Endodermal cell (in vitro differentiated cells): ENCODE results near the gene GTSF1L. TPM values are rescaled to one million over a fixed set of nuclear protein-coding genes. Genes with fewer than 3 reads are reported as not detected.

Experiments
- DNase-seq: peaks from one replicate; pipeline ENCODE4 v3.0.0-alpha.2; 2017
- H3K27ac ChIP-seq: 2 replicates; pipeline ENCODE4 v1.5.1; 2013; ENCODE audit warnings: mild to moderate bottlenecking, low read depth, low read length, moderate library complexity
- H3K27me3 ChIP-seq: 2 replicates; pipeline ENCODE4 v1.6.1; 2013; ENCODE audit warnings: mild to moderate bottlenecking, low read length, moderate library complexity; ENCODE audit not compliant: insufficient read depth, control insufficient read depth, poor library complexity, severe bottlenecking
- H3K36me3 ChIP-seq: 2 replicates; pipeline ENCODE4 v1.7.0; 2013; ENCODE audit warnings: mild to moderate bottlenecking, low read length, moderate library complexity; ENCODE audit not compliant: control insufficient read depth, insufficient read depth
- H3K4me1 ChIP-seq: one replicate; pipeline ENCODE4 v1.7.0; 2013; ENCODE audit warnings: low read length; ENCODE audit not compliant: control insufficient read depth, insufficient read depth
- H3K4me3 ChIP-seq: 2 replicates; pipeline ENCODE4 v1.5.1; 2013; ENCODE audit warnings: mild to moderate bottlenecking, low read length, moderate library complexity
- H3K9ac ChIP-seq: 2 replicates; pipeline ENCODE4 v1.6.1; 2013; ENCODE audit warnings: mild to moderate bottlenecking, low read length, moderate library complexity; ENCODE audit not compliant: poor library complexity, severe bottlenecking; ENCODE audit errors: extremely low read depth
- H3K9me3 ChIP-seq: 2 replicates; pipeline ENCODE4 v1.6.1; 2013; ENCODE audit warnings: mild to moderate bottlenecking, low read length, moderate library complexity; ENCODE audit not compliant: control insufficient read depth
- H3K27ac Mint-ChIP-seq: 2 replicates; pipeline ENCODE4 v1.8.0; 2020; ENCODE audit warnings: mixed read lengths
- H3K27me3 Mint-ChIP-seq: 2 replicates; pipeline ENCODE4 v1.8.0; 2021; ENCODE audit warnings: mild to moderate bottlenecking, mixed read lengths; ENCODE audit not compliant: insufficient read depth
- H3K36me3 Mint-ChIP-seq: 2 replicates; pipeline ENCODE4 v1.8.0; 2020; ENCODE audit warnings: low read depth, mixed read lengths
- H3K4me1 Mint-ChIP-seq: 2 replicates; pipeline ENCODE4 v1.8.0; 2020; ENCODE audit warnings: mixed read lengths
- H3K4me3 Mint-ChIP-seq: 2 replicates; pipeline ENCODE4 v1.8.0; 2020; ENCODE audit warnings: mild to moderate bottlenecking, moderate library complexity, mixed read lengths
- H3K9me3 Mint-ChIP-seq: 2 replicates; pipeline ENCODE4 v1.8.0; 2020; ENCODE audit warnings: mild to moderate bottlenecking, mixed read lengths
- CTCF ChIP-seq: fragments of 200-600 bp; sonication (generic); conservative IDR thresholded peaks from 2 replicates; pipeline ENCODE4 v1.5.0; 2021; ENCODE audit warnings: antibody characterized with exemption, mild to moderate bottlenecking
- WGBS, 2 experiments: methylation state at CpG; one replicate each; pipeline versions ENCODE4 v1.1.5 to v1.1.7; 2013; ENCODE audit warnings: missing lambda C conversion rate in 2 of 2, mixed read lengths in 1 of 2; ENCODE audit not compliant: insufficient coverage in 1 of 2, insufficient read length in 1 of 2; 5-methylcytosine and 5-hydroxymethylcytosine counted together
- long read RNA-seq, 4 experiments: library from polyadenylated mRNA in 2 of 4; library from RNA in 1 of 4; library from capped mRNA in 1 of 4; stranded (forward) in 3 of 4; unstranded in 1 of 4; transcript quantifications; one replicate each; pipeline ENCODE4 v2.0.0, GENCODE V29; 2020 to 2021; ENCODE audit warnings: inconsistent platforms in 1 of 4
- polyA plus RNA-seq, 2 experiments: library from polyadenylated mRNA; stranded (reverse); fragments of 50-300 nt; gene quantifications; one replicate each; pipeline ENCODE4 v1.2.3, GENCODE V29; 2013
- total RNA-seq, 2 donors: library from RNA; stranded (reverse); fragmentation: NEBNext Ultra II Directional in 1 of 2; extraction: Animal tissue kit (Norgen Biotek cat#: 25700) in 1 of 2; gene quantifications; 2 replicates in 1 of 2; 3 replicates in 1 of 2; pipeline ENCODE4 v1.2.1, GENCODE V29; 2021

GTSF1L gene
- total RNA-seq: not detected
- polyA plus RNA-seq (2013, experiment 1 of 2): not detected
- polyA plus RNA-seq (2013, experiment 2 of 2): not detected
- long read RNA-seq, experiment 1: 0 reads
- long read RNA-seq, experiment 2: 0 reads
- long read RNA-seq, experiment 3: 0 reads
- long read RNA-seq, experiment 4: 0 reads

DNA sequence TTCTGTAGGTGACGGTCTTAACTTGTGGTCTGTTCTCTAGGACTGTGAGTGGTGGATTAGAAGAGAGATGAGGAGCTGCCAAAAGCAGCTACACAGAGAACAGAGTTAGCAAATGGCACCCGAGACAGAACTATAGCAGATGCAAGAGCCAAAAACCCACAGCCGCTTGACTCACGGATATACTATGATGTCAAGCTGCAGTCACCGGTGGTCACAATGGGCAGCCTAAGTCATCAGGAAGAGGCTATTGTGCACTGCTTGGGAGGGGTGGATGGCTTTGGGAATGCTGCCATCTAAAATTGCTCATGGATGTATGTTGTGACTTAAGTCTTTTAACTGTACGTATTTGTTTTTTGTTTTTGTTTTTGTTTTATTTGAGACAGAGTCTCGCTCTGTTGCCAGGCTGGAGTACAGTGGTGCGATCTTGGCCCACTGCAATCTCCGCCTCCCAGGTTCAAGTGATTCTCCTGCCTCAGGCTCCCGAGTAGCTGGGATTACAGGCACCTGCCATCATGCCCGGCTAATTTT is at the start of gene GTSF1L:
Gene GTSF1L, minus strand, starts transcription at position 192 of the 528 bp plus-strand sequence. CDS start 308 bp downstream, outside the sequence.
- Histone ChIP-seq H3K27me3 (no peaks in the 10 kb centered on the region), H3K4me1 (peaks cover 2% of the 10 kb centered on the region), H3K36me3 (no peaks in the 10 kb centered on the region), H3K27ac (no peak within 1 kb of the TSS), H3K4me3 (no peak within 1 kb of the TSS), H3K9ac (no peak within 1 kb of the TSS), H3K9me3 (no peaks in the 10 kb centered on the region)
- peaks cover 15% of the 10 kb centered on the region for H3K4me1 Mint-ChIP-seq
- no peak within 1 kb of the TSS for H3K27ac Mint-ChIP-seq
- no peak for DNase-seq
- WGBS, 2 experiments: 90 to 91% methylated on average over 8 to 11 of the region's 11 CpGs
- H3K27me3 Mint-ChIP-seq: peaks cover 2% of the 10 kb centered on the region
- peaks cover 2% of the 10 kb centered on the region for H3K9me3 Mint-ChIP-seq
- no peak within 1 kb of the TSS for H3K4me3 Mint-ChIP-seq
- no peaks in the 10 kb centered on the region for H3K36me3 Mint-ChIP-seq
- no peak for TF ChIP-seq CTCF

GRCh38 chr20:43774754-43775153 is 48.0 kb upstream of the GTSF1L start:
- H3K4me3 Mint-ChIP-seq: no peak overlapping the region
- Histone ChIP-seq H3K27me3 (no peaks in the 10 kb centered on the region), H3K4me1 (no peaks in the 10 kb centered on the region), H3K27ac (no peak overlapping the region), H3K9me3 (peaks cover 5% of the 10 kb centered on the region), H3K9ac (no peak overlapping the region), H3K36me3 (no peaks in the 10 kb centered on the region), H3K4me3 (no peak overlapping the region)
- peaks cover 2% of the 10 kb centered on the region for H3K4me1 Mint-ChIP-seq
- DNase-seq: peak; percentile 3
- no peak overlapping the region for H3K27ac Mint-ChIP-seq
- TF ChIP-seq CTCF: no peak
- 96 to 98% methylated on average over 3 to 10 of the region's 10 CpGs for WGBS, 2 experiments
- H3K27me3 Mint-ChIP-seq: peaks cover 10% of the 10 kb centered on the region
- H3K36me3 Mint-ChIP-seq: no peaks in the 10 kb centered on the region
- peaks cover 4% of the 10 kb centered on the region for H3K9me3 Mint-ChIP-seq

DNA sequence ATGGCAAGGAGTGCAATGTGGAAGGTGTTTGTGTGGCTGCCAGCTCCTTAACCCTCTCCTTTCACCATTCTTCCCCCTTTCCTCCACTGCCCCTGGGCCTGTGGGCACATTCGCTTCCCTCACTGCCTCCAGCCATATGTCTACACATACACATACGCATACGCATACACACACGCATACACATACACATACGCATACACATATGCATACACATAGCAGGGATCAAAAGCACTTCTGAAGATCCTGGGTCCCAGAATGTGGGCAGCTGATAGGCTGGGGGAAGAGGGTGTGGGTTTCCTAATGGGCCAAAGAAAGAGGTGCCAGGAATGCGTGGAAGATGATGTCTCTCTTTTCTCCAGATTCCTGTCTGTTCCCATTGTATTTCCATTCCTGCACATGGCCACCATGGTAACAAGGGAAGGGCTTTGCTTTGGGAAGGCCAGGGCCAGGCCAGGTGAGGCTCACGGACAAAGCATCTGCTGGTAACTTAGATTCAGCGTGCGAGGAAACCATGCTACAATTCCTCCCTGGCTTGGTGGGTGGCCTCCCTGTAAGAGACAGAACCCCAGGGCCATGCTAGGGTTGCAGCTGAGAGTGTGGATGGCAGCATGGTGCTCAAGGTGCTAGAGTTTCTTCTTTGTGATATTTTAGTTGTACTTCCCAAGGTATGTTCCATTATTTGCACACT is 44.8 kb upstream of the GTSF1L start:
- Mint-ChIP-seq H3K9me3 (no peaks in the 10 kb centered on the region), H3K27me3 (peaks cover 10% of the 10 kb centered on the region), H3K36me3 (no peaks in the 10 kb centered on the region), H3K4me3 (no peak overlapping the region), H3K4me1 (peaks cover 9% of the 10 kb centered on the region), H3K27ac (no peak overlapping the region)
- no peak overlapping the region for H3K9ac ChIP-seq
- TF ChIP-seq CTCF: no peak
- 98 to 100% methylated on average over 4 to 5 of the region's 9 CpGs for WGBS, 2 experiments
- peak; percentile 28 for DNase-seq
- H3K4me3 ChIP-seq: no peak overlapping the region
- no peaks in the 10 kb centered on the region for H3K4me1 ChIP-seq
- H3K27me3 ChIP-seq: no peaks in the 10 kb centered on the region
- H3K27ac ChIP-seq: no peak overlapping the region
- no peaks in the 10 kb centered on the region for H3K36me3 ChIP-seq
- H3K9me3 ChIP-seq: no peaks in the 10 kb centered on the region
